Gastroesophageal sphincter (tissue), 3 donors: Measurements from ENCODE around the gene PTPRN2.

ENCODE experiments used
- CTCF ChIP-seq, 4 experiments: fragments of 200-600 bp in 2 of 4; fragments of 450-650 bp in 2 of 4; sonication (generic) in 1 of 4; IDR thresholded peaks; one replicate each; pipeline ENCODE4 v1.5.1; 2017 to 2019; ENCODE audit warnings: antibody characterized with exemption in 4 of 4, mild to moderate bottlenecking in 2 of 4, moderate library complexity in 2 of 4
- POLR2A ChIP-seq, 2 donors: fragments of 450-650 bp; IDR thresholded peaks; one replicate each; pipeline ENCODE4 v1.6.1; 2017; ENCODE audit warnings: antibody characterized with exemption in 2 of 2, mild to moderate bottlenecking in 2 of 2, moderate library complexity in 1 of 2

GRCh38 chr7:158321056-158321700 is 266.4 kb downstream of the PTPRN2 start:
- TF ChIP-seq CTCF (IDR thresholded peaks at IDR 0.05) (no peak), POLR2A (IDR thresholded peaks at IDR 0.05) (no peak)
